Immature natural killer cell (primary cell): Measurements from ENCODE around the gene SPAG7. TPM values are rescaled to one million over a fixed set of nuclear protein-coding genes. Genes with fewer than 3 reads are reported as not detected.
"Not testable (repeated sequence)": the region's sequence is repeated elsewhere in the genome, so short reads cannot be mapped to it uniquely, and the experiment has no call there.

ENCODE experiments used
- DNase-seq, 3 donors: peaks; one replicate each; pipeline ENCODE4 v3.0.0; 2022; ENCODE audit warnings: mixed read lengths in 1 of 3
- H3K27ac Mint-ChIP-seq, 6 donors: one replicate each; pipeline ENCODE4 v1.8.0; 2020; ENCODE audit warnings: mixed read lengths in 6 of 6, mild to moderate bottlenecking in 5 of 6, inconsistent platforms in 4 of 6, moderate library complexity in 3 of 6
- H3K27me3 Mint-ChIP-seq, 3 donors: one replicate each; pipeline ENCODE4 v1.8.0; 2020 to 2021; ENCODE audit warnings: low read depth in 3 of 3, mild to moderate bottlenecking in 3 of 3, mixed read lengths in 3 of 3, moderate library complexity in 3 of 3, inconsistent platforms in 1 of 3
- H3K36me3 Mint-ChIP-seq, 3 donors: one replicate each; pipeline ENCODE4 v1.8.0; 2020; ENCODE audit warnings: mixed read lengths in 3 of 3, inconsistent platforms in 2 of 3, mild to moderate bottlenecking in 2 of 3
- H3K4me1 Mint-ChIP-seq, 2 donors: one replicate each; pipeline ENCODE4 v1.8.0; 2020; ENCODE audit warnings: inconsistent platforms in 2 of 2, mild to moderate bottlenecking in 2 of 2, mixed read lengths in 2 of 2, moderate library complexity in 1 of 2
- H3K4me3 Mint-ChIP-seq, 5 donors: one replicate each; pipeline ENCODE4 v1.8.0; 2020; ENCODE audit warnings: mild to moderate bottlenecking in 5 of 5, mixed read lengths in 5 of 5, inconsistent platforms in 3 of 5, moderate library complexity in 3 of 5
- H3K9me3 Mint-ChIP-seq, 6 donors: one replicate each; pipeline ENCODE4 v1.8.0; 2020; ENCODE audit warnings: mild to moderate bottlenecking in 6 of 6, mixed read lengths in 6 of 6, inconsistent platforms in 4 of 6, moderate library complexity in 3 of 6
- polyA plus RNA-seq, 3 donors: library from polyadenylated mRNA; unstranded; fragments of 300-500 nt; fragmentation: Illumina TruSeq; gene quantifications; one replicate each; pipeline ENCODE4 v1.2.3, GENCODE V29; 2021

Gene SPAG7
- polyA plus RNA-seq, 3 donors from 2014 or later: 117 to 164 (median 155) TPM

DNA sequence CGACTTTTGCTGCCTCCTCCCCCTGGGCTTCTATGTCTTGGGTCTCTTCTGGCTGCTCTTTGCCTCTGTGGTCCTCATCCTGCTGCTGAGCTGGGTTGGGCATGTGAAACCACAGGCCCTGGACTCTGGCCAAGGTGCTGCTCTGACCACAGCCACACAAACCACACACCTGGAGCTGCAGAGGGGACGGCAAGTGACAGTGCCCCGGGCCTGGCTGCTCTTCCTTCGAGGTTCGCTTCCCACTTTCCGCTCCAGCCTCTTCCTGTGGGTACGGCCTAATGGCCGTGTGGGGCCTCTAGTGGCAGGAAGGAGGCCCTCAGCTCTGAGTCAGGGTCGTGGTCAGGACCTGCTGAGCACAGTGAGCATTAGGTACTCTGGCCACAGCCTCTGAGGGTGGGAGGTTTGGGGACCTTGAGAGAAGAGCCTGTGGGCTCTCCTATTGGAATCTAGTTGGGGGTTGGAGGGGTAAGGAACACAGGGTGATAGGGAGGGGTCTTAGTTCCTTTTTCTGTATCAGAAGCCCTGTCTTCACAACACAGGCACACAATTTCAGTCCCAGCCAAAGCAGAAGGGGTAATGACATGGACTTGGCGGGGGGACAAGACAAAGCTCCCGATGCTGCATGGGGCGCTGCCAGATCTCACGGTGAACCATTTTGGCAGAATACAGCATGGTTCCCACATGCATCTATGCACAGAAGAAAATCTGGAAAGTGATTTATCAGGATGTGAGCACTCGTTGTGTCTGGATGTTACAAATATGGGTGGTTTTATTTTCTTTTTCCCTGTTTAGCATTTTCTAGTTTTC, 33.2 kb downstream of the SPAG7 start:
- Mint-ChIP-seq H3K4me1 (peaks cover 47 to 48% of the 10 kb centered on the region in 2 donors), H3K36me3 (peaks cover 0 to 21% (median 12%) of the 10 kb centered on the region in 3 donors), H3K27me3 (peaks cover 6 to 12% (median 10%) of the 10 kb centered on the region in 3 donors), H3K4me3 (peak overlapping the region; percentile 54 to 79 (median 72)), H3K9me3 (no peaks in the 10 kb centered on the region), H3K27ac (peak overlapping the region; percentile 9 to 65 (median 52))
- DNase-seq: peak; percentile 54 to 55 (median 54)

DNA sequence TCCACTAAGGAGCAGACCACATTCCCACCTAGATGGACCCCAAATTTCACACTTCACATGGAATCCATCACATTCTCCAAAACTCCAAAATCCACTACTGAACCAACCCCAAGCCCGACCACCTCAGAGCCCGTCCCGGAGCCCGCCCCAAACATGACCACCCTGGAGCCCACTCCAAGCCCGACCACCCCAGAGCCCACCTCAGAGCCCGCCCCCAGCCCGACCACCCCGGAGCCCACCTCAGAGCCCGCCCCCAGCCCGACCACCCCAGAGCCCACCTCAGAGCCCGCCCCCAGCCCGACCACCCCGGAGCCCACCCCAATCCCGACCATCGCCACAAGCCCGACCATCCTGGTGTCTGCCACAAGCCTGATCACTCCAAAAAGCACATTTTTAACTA, 34.0 kb downstream of the SPAG7 start:
- peaks cover 0 to 25% (median 16%) of the 10 kb centered on the region in 3 donors for H3K36me3 Mint-ChIP-seq
- peaks cover 6 to 12% (median 10%) of the 10 kb centered on the region in 3 donors for H3K27me3 Mint-ChIP-seq
- peak overlapping the region in 4 of 6 donors; percentile 9 to 65 (median 44) for H3K27ac Mint-ChIP-seq
- H3K4me1 Mint-ChIP-seq: peaks cover 39 to 40% of the 10 kb centered on the region in 2 donors
- H3K9me3 Mint-ChIP-seq: no peaks in the 10 kb centered on the region
- no peak for DNase-seq
- peak overlapping the region; percentile 54 to 79 (median 72) for H3K4me3 Mint-ChIP-seq

DNA sequence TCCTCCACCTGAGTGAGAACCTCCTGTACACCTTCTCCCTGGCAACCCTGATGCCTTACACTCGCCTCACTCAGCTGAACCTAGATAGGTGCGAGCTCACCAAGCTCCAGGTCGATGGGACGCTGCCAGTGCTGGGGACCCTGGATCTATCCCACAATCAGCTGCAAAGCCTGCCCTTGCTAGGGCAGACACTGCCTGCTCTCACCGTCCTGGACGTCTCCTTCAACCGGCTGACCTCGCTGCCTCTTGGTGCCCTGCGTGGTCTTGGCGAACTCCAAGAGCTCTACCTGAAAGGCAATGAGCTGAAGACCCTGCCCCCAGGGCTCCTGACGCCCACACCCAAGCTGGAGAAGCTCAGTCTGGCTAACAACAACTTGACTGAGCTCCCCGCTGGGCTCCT, 34.9 kb downstream of the SPAG7 start:
- H3K27ac Mint-ChIP-seq: no peak overlapping the region
- H3K4me3 Mint-ChIP-seq: no peak overlapping the region
- H3K36me3 Mint-ChIP-seq: peaks cover 0 to 23% (median 16%) of the 10 kb centered on the region in 3 donors
- no peaks in the 10 kb centered on the region for H3K9me3 Mint-ChIP-seq
- no peak for DNase-seq
- peaks cover 5 to 12% (median 10%) of the 10 kb centered on the region in 3 donors for H3K27me3 Mint-ChIP-seq
- peaks cover 32 to 33% of the 10 kb centered on the region in 2 donors for H3K4me1 Mint-ChIP-seq

DNA sequence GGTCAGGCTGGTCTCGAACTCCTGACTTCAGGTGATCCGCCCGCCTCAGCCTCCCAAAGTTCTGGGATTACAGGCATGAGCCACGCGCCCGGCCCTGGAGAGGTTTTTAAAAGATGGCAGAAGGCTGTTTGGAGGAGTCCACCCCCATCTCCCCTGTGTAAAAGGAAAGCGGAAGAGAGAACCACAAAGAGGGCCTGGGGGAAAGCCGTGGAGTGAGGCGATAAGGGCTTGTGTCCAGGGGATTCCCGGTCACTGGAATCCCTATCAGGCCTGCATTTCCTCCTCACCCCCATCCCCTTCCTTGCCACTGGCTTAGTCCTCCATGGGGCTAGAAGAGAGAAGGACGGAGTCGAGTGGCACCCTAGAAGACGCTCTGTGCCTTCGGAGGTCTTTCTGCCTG, 35.7 kb downstream of the SPAG7 start, which contains the start of gene GP1BA:
Gene GP1BA, plus strand, starts transcription at position 315 of the 400 bp plus-strand sequence. CDS start 328 bp downstream, outside the sequence.
- H3K4me1 Mint-ChIP-seq: peaks cover 32 to 33% of the 10 kb centered on the region in 2 donors
- H3K27me3 Mint-ChIP-seq: peaks cover 5 to 12% (median 10%) of the 10 kb centered on the region in 3 donors
- H3K36me3 Mint-ChIP-seq: peaks cover 0 to 16% (median 16%) of the 10 kb centered on the region in 3 donors
- H3K27ac Mint-ChIP-seq: peak within 1 kb of the TSS in 4 of 6 donors; percentile 7 to 63 (median 22)
- H3K9me3 Mint-ChIP-seq: no peaks in the 10 kb centered on the region
- H3K4me3 Mint-ChIP-seq: no peak within 1 kb of the TSS
- no peak for DNase-seq

DNA sequence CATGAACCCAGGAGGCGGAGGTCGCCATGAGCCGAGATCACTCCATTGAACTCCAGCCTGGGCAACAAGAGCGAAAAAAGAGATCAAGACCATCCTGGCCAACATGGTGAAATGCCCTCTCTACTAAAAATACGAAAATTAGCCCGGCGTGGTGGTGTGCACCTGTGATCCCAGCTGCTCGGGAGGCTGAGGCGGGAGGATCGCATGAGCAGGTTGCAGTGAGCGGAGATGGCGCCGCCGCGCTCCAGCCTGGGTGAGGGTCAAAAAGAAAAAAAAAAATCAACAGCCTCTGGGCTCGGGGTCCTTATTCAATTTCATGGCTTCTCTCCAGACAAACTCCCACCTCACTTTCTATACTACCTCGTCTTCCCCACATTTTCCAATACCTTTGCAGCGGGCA, 38.7 kb downstream of the SPAG7 start:
- no peak for DNase-seq
- Mint-ChIP-seq H3K36me3 (peaks cover 0 to 21% (median 10%) of the 10 kb centered on the region in 3 donors), H3K9me3 (no peaks in the 10 kb centered on the region), H3K27ac (no peak overlapping the region), H3K4me1 (peaks cover 13 to 14% of the 10 kb centered on the region in 2 donors), H3K27me3 (peaks cover 3 to 5% (median 5%) of the 10 kb centered on the region in 3 donors), H3K4me3 (no peak overlapping the region)

DNA sequence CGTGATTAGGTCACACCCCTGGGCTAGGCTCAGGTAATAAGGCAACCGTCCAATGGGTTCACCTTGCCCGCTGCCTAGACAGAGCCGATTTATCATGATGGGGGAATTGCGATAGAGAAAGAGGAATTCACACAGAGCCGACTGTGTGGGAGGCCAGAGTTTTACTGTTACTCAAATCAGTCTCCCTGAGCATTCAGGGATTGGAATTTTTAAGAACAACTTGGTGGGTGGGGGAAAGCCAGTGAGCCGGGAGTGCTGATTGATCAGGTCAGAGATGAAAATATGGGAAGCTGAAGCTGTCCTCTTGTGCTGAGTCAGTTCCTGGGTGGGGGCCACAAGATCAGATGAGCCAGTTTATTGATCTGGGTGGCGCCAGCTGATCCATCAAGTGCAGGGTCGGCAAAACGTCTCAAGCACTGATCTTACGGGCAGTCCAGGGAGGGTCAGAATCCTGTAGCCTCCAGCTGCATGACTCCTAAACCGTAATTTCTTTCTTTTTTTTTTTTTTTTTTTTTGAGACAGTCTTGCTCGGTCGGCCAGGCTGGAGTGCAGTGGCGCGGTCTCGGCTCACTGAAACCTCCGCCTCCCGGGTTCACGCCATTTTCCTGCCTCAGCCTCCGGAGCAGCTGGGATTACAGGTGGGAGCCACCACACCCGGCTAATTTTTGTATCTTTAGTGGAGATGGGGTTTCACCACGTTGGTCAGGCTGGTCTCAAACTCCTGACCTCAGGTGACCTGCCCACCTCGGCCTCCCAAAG, 40.9 kb downstream of the SPAG7 start:
- not testable (repeated sequence) for DNase-seq, H3K27me3 Mint-ChIP-seq, H3K4me3 Mint-ChIP-seq, H3K9me3 Mint-ChIP-seq, H3K4me1 Mint-ChIP-seq
- H3K36me3 Mint-ChIP-seq: peaks cover 0 to 17% (median 10%) of the 10 kb centered on the region in 3 donors
- H3K27ac Mint-ChIP-seq: peak overlapping the region in 1 of 6 donors; percentile 10

DNA sequence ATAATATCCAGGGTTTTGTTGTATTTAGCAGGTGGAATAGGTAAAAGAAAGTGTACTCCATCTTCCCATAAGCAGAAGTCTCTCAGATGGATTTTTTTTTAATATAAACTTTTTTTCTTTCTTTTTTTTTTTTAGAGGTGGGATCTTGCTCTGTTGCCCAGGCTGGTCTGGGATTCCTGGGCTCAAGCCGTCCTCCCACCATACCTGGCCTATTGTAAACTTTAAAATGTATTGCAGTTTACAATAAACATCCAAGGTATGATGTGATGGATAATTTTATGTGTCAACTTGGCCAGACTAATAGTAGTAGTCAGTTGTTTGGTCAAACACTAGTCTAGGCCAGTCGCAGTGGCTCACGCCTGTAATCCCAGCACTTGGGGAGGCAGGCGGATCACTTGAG, 46.3 kb downstream of the SPAG7 start:
- Mint-ChIP-seq H3K27ac (no peak overlapping the region), H3K36me3 (peaks cover 0 to 5% (median 0%) of the 10 kb centered on the region in 3 donors), H3K27me3 (no peaks in the 10 kb centered on the region), H3K4me3 (no peak overlapping the region), H3K9me3 (no peaks in the 10 kb centered on the region), H3K4me1 (no peaks in the 10 kb centered on the region)
- DNase-seq: no peak

DNA sequence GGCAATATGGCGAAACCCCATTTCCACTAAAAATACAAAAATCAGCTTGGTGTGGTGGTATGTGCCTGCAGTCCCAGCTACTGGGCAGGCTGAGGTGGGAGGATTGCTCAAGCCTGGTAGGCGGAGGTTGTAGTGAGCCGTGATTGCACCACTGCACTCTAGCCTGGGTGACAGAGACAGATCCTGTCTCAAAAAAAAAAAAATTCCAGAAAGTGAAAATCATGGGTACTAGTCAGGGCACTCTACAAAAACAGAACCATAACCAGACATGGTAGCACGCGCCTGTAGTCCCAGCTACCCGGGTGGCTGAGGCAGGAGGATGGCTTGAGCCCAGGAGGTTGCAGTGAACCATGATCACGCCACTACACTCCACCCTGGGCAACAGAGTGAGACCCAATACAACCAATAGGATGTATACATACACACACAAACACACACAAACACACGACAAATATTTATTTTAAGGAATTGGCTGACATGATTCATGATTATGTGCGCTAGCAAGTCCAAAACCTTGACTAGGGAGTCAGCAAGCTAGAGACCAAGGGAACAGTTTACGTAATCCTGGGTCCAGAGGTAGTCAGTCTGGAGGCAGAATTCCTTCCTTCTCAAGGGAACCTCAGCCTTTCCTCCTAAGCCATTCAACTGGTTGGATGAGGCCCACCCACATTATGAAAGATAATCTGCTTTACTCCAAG, 47.1 kb downstream of the SPAG7 start:
- peaks cover 0 to 5% (median 0%) of the 10 kb centered on the region in 3 donors for H3K36me3 Mint-ChIP-seq
- no peak overlapping the region for H3K4me3 Mint-ChIP-seq
- no peaks in the 10 kb centered on the region for H3K27me3 Mint-ChIP-seq
- peak overlapping the region in 1 of 6 donors; percentile 17 for H3K27ac Mint-ChIP-seq
- DNase-seq: no peak
- no peaks in the 10 kb centered on the region for H3K4me1 Mint-ChIP-seq
- no peaks in the 10 kb centered on the region for H3K9me3 Mint-ChIP-seq

DNA sequence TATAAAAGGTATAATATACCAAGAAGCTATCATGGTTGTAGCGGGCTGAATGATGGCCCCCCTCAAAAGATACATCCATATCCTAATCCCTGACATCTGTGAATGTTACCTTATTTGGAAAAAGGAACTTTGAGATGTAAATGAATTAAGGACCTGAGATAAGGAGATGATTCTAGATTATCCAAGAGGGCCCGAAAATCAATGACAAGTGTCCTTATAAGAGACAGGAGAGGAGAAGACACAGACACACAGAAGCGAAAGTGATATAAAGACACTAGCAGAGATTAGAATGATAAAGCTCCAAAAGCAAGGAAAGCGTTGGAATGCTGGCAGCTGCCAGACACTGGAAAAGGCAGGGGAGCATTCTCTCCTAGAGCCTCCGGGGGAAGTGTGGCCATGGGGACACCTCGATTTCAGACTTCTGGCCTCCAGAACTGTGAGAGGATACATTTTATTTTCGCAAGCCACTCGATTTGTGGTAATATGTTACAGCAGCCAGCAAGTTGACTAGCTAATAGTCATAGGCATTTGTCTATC, 48.0 kb downstream of the SPAG7 start:
- H3K9me3 Mint-ChIP-seq: no peaks in the 10 kb centered on the region
- no peak overlapping the region for H3K4me3 Mint-ChIP-seq
- DNase-seq: no peak
- no peak overlapping the region for H3K27ac Mint-ChIP-seq
- H3K27me3 Mint-ChIP-seq: no peaks in the 10 kb centered on the region
- peaks cover 0 to 3% (median 0%) of the 10 kb centered on the region in 3 donors for H3K36me3 Mint-ChIP-seq
- H3K4me1 Mint-ChIP-seq: no peaks in the 10 kb centered on the region

DNA sequence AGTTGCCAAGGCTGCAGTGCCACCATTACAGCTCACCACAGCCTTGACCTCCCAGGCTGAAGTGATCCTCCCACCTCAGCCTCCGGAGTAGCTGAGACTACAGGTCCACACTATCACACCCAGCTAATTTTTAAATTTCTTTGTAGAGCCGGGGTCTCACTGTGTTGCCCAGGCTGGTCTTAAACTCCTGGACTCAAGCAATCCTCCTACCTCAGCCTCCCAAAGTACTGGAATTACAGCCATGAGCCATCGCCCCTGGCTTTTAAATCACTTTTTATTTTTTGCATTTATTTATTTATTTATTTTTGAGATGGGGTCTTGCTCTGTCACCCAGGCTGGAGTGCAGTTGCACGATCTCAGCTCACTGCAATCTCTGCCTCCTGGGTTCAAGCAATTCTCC, 53.1 kb downstream of the SPAG7 start:
- not testable (repeated sequence) for H3K9me3 Mint-ChIP-seq, H3K27me3 Mint-ChIP-seq, H3K4me3 Mint-ChIP-seq, H3K27ac Mint-ChIP-seq, H3K36me3 Mint-ChIP-seq, DNase-seq, H3K4me1 Mint-ChIP-seq

DNA sequence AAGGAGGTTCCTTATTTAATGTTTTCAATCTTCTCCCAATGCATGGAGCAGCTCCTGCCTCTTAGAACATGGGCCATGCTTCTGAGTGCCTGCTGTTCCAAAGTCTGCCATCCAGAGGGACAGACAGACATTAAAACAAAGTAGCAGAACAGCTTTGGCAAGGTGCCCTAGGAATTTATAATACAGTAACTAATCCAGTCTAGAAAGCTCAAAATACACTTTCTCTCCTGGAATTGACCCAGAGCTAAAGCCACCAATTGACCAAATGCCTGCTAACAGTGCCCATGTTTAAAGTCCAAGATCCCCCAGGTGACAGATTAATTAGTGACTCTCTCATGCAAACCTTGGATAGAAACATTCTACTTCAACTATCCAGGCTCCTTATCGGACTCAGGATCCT, 53.6 kb downstream of the SPAG7 start:
- Mint-ChIP-seq H3K27me3 (peaks cover 0 to 2% (median 1%) of the 10 kb centered on the region in 3 donors), H3K4me3 (no peak overlapping the region), H3K36me3 (no peaks in the 10 kb centered on the region), H3K27ac (no peak overlapping the region), H3K4me1 (no peaks in the 10 kb centered on the region), H3K9me3 (peaks cover 0 to 2% (median 0%) of the 10 kb centered on the region in 6 donors)
- DNase-seq: no peak
